Loucy (cell line): ENCODE results near the gene FOXP1.

ENCODE experiments used
- CTCF ChIP-seq: fragments of 200-600 bp; sonication (generic); conservative IDR thresholded peaks from 2 replicates; pipeline ENCODE4 v1.5.1; 2014; ENCODE audit warnings: mild to moderate bottlenecking, antibody characterized with exemption, low read length
- EZH2phosphoT487 ChIP-seq: fragments of 200-600 bp; IDR thresholded peaks from 2 replicates; pipeline ENCODE4 v1.6.1; 2018; ENCODE audit warnings: antibody characterized with exemption, mild to moderate bottlenecking, moderate library complexity, borderline replicate concordance

DNA sequence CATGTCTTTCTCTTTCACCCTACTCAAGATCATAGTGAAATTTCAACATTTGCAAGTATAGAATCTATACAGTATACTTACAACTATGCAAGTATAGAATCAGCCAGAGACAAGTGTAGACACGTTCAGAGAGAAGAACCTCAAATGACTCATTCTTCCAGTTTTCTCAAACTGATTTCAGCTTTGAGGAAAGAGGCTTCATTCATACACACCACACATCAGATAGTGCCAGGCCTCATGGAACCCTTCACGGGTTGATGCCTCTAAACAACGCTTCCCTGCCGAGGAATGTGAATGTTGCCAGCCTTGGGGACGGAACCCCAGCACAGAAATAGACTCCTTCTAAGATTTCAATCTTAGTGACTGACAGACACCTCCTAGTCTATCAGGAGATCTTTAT lies 135.7 kb downstream of the FOXP1 start:
- TF ChIP-seq CTCF (no peak), EZH2phosphoT487 (no peak)
